RWPE2 (cell line): ENCODE data around the gene KRT23.
A peak's percentile ranks its signal among the peaks of the same experiment; 100 is the strongest.

Experiments
- ATAC-seq: fragments of 200-7000 bp; cut with Tn5 transposase; 3 replicates; pipeline ENCODE4 v1.9.1; 2021; ENCODE audit warnings: low read depth
- DNase-seq: peaks from one replicate; pipeline ENCODE4 v3.0.0-alpha.2; 2020; ENCODE audit warnings: low spot score
- H3K27ac ChIP-seq: fragments of 450-650 bp; 2 replicates; pipeline ENCODE4 v1.5.1; 2017; ENCODE audit warnings: mild to moderate bottlenecking; ENCODE audit not compliant: poor library complexity, severe bottlenecking
- H3K27me3 ChIP-seq: fragments of 250-450 bp; sonication (Bioruptor Pico); 2 replicates; pipeline ENCODE4 v1.5.1; 2021; ENCODE audit warnings: mild to moderate bottlenecking, moderate library complexity; ENCODE audit not compliant: insufficient read depth, poor library complexity, severe bottlenecking
- H3K36me3 ChIP-seq: fragments of 250-450 bp; sonication (Bioruptor Pico); 2 replicates; pipeline ENCODE4 v1.5.1; 2020; ENCODE audit warnings: low read depth, mild to moderate bottlenecking, moderate library complexity
- H3K4me1 ChIP-seq: fragments of 250-450 bp; sonication (Bioruptor Pico); 2 replicates; pipeline ENCODE4 v1.5.1; 2021; ENCODE audit warnings: mild to moderate bottlenecking, moderate library complexity; ENCODE audit not compliant: insufficient read depth, poor library complexity, severe bottlenecking
- H3K4me3 ChIP-seq: fragments of 250-450 bp; sonication (Bioruptor Pico); 2 replicates; pipeline ENCODE4 v1.5.1; 2021; ENCODE audit warnings: mild to moderate bottlenecking, moderate library complexity; ENCODE audit not compliant: severe bottlenecking
- H3K9me3 ChIP-seq: fragments of 250-450 bp; sonication (Bioruptor Pico); 2 replicates; pipeline ENCODE4 v1.5.1; 2021; ENCODE audit warnings: mild to moderate bottlenecking, moderate library complexity; ENCODE audit not compliant: severe bottlenecking
- TF ChIP-seq, protein P1 (sequence below): fragments of 450-650 bp; IDR thresholded peaks from one replicate; pipeline ENCODE4 v1.5.1; 2017; ENCODE audit warnings: mild to moderate bottlenecking, moderate library complexity; ENCODE audit not compliant: poor library complexity, severe bottlenecking

The KRT23 gene

DNA sequence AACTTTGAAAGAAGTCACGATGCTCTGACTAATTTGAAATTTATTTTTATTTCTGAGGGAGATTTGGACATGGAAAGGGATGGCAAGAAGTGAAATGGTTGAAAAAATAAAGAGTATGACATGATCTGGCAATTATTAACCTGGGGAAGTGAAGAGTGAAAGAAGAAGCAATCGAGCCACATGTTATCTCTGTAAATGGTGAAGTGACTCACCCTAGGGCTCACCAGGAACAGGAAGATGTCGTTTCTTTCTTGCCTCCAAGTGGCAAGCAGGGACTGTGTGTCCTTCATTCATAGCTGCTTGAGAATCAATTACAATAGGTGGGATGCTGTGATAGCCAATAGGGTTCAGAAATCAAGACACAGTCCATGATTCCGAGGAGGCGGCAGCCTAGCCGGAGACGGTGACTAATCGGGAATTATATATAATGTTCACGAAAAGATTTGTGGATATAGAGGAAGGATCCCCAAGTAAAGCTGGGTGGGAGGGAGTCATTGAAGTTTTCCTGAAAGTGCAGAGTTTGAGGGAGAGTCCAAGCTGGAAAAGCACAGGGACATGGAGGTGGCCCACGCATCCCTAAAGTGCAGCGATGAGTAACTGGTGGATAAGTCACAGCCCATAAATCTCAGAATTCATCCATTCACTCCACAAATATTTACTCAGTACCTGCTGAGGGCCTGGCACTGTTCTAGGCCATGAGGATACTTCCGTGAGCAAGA is 34.2 kb downstream of the KRT23 start:
- peak; percentile 66 for DNase-seq
- peaks cover 28% of the 10 kb centered on the region for H3K4me1 ChIP-seq
- ATAC-seq: peak; percentile 88
- H3K36me3 ChIP-seq: no peaks in the 10 kb centered on the region
- no peak overlapping the region for H3K4me3 ChIP-seq
- peak overlapping the region; percentile 72 for H3K27ac ChIP-seq
- H3K9me3 ChIP-seq: no peaks in the 10 kb centered on the region
- H3K27me3 ChIP-seq: no peaks in the 10 kb centered on the region
- TF ChIP-seq, protein P1, sequence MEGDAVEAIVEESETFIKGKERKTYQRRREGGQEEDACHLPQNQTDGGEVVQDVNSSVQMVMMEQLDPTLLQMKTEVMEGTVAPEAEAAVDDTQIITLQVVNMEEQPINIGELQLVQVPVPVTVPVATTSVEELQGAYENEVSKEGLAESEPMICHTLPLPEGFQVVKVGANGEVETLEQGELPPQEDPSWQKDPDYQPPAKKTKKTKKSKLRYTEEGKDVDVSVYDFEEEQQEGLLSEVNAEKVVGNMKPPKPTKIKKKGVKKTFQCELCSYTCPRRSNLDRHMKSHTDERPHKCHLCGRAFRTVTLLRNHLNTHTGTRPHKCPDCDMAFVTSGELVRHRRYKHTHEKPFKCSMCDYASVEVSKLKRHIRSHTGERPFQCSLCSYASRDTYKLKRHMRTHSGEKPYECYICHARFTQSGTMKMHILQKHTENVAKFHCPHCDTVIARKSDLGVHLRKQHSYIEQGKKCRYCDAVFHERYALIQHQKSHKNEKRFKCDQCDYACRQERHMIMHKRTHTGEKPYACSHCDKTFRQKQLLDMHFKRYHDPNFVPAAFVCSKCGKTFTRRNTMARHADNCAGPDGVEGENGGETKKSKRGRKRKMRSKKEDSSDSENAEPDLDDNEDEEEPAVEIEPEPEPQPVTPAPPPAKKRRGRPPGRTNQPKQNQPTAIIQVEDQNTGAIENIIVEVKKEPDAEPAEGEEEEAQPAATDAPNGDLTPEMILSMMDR: no peak

DNA sequence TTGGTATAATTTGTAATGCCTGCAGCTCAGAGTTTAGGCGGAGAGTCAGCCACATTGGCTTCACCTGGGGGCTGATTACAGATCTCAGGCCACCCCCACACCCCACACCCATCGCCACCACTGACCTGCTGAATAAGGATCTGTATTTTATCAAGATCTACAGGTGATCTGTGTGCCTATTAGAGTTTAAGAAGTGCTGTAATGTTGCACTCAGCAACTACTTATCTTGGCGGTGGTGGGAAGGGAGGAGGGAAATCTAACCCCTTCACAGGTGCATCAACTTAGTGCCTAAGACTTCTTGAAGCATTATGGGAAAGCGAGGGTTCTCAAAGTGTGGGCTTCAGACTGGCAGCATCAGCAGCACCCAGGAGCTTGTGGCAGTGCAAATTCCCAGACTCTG is 34.9 kb downstream of the KRT23 start:
- no peak for DNase-seq
- H3K27me3 ChIP-seq: no peaks in the 10 kb centered on the region

DNA sequence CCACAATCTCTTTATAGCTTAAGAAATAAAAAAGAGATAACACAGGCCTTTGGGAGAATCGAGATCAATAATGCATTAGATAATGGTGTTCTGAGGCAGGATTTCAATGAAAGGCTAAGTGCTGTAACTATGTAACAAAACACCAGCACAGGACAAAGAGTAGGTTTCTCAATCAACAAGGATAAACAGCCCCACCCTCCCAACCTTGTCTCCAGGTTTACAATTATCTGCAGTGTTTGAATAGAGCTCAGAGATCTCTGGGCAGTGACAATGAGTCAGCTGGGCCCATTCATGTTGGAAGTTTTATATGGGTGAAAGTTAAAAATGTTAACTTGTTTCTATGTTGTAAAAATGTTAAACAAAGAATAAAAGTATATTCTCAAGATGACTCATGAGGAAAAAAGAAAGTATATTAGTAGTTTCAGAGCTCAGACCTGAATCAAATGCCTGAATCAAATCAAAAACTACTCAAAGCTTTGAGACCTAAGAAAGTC is 35.4 kb downstream of the KRT23 start:
- Histone ChIP-seq H3K27me3 (no peaks in the 10 kb centered on the region), H3K9me3 (no peaks in the 10 kb centered on the region), H3K36me3 (no peaks in the 10 kb centered on the region), H3K4me1 (peaks cover 28% of the 10 kb centered on the region), H3K4me3 (no peak overlapping the region), H3K27ac (peak overlapping the region; percentile 72)
- DNase-seq (peak; percentile 67), ATAC-seq (peak; percentile 81)
- TF ChIP-seq, protein P1: no peak

More for the DNA sequence above, 34.9 kb downstream of the KRT23 start:
- Histone ChIP-seq H3K4me3 (no peak overlapping the region), H3K27ac (peak overlapping the region; percentile 72), H3K36me3 (no peaks in the 10 kb centered on the region), H3K9me3 (no peaks in the 10 kb centered on the region), H3K4me1 (peaks cover 28% of the 10 kb centered on the region)
- ATAC-seq: peak; percentile 2; the same call in 1 of the 3 replicates
- TF ChIP-seq, protein P1: no peak

DNA sequence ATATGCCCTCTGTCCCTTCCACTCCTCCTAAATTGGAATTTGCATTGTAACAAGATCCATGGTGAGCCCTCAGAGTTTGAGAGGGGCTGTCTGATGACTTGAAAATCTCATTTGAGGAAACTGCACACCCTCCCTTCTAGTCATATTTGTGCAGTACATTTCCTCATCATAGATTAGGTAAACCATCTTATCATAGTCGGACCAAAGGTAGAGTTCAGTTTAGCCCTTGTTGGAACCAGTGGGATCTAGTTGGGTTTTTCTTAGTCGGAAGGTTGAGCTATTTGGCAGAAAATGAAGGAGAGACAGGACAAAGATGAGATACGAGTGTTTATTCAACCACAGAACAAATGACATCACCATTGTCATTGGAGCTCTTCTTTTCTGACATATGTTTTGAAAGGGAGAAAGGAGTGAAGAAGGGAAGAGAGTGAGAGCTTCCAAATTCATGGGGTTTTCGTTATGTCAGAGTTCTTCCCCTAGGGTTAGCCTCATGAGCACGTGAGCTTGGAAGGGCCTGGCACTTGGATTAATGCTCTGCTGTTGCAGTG is 36.6 kb downstream of the KRT23 start:
- H3K36me3 ChIP-seq: no peaks in the 10 kb centered on the region
- DNase-seq (no peak), ATAC-seq (no peak)
- H3K4me1 ChIP-seq: peaks cover 28% of the 10 kb centered on the region
- no peaks in the 10 kb centered on the region for H3K27me3 ChIP-seq
- H3K4me3 ChIP-seq: no peak overlapping the region
- TF ChIP-seq, protein P1: no peak
- no peaks in the 10 kb centered on the region for H3K9me3 ChIP-seq
- H3K27ac ChIP-seq: no peak overlapping the region
